Measurements from ENCODE around the gene DDX24.

Gene DDX24

DNA sequence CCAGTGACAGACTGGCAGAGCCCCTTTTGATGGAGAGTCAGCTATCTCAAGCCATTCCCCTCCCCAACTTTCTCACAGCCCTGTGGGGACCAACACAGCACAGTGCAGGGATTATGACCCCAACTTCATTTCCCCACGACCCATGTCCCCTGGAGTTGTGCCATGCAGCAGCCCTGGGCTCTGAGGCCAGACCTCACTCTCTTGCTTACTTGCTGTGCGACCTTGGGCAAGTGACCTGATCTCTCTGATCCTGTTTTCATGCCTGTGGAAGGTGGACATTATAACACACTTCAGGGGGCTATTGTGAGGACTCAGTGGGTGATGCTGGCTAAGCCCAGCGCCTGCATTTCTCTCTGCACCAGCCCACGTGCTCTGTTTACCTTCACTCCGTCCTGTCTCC is 40.8 kb downstream of the DDX24 start:
- H3K18ac ChIP-seq (ENCODE audit: low read depth in 1 of 2, low read length in 2 of 2), result no peak overlapping the region
- no peak overlapping the region for H3K4me3 ChIP-seq (ENCODE audit: insufficient read depth in 1 of 2, low read depth in 1 of 2, low read length in 2 of 2)
- no peak overlapping the region for H2BK15ac ChIP-seq (ENCODE audit: low read depth, poor library complexity, severe bottlenecking)
- H3K4me2 ChIP-seq (ENCODE audit: low read length, poor library complexity, severe bottlenecking), result no peak overlapping the region
- no peaks in the 10 kb centered on the region for H3K9me3 ChIP-seq (ENCODE audit: control insufficient read depth, low read length)
- 88% methylated on average over 5 of the region's 5 CpGs for WGBS
- H3K4me1 ChIP-seq (ENCODE audit: control insufficient read depth, insufficient read depth, low read depth, low read length), result peaks cover 6% of the 10 kb centered on the region
- H2BK5ac ChIP-seq (ENCODE audit: low read depth, low read length, poor library complexity, severe bottlenecking), result no peak overlapping the region
- H3K27ac ChIP-seq (ENCODE audit: low read length, poor library complexity, severe bottlenecking), result no peak overlapping the region
- no peak overlapping the region for H2AFZ ChIP-seq (ENCODE audit: low read depth, low read length)
- peaks cover 5% of the 10 kb centered on the region for H3K79me1 ChIP-seq (replicated peaks; ENCODE audit: low read length, poor library complexity, severe bottlenecking)
- DNase-seq, result no peak
- no peak overlapping the region for H3K23ac ChIP-seq (ENCODE audit: low read length in 2 of 2)
- no peak overlapping the region for H2AK5ac ChIP-seq (ENCODE audit: low read length, severe bottlenecking)
- no peak overlapping the region for H3K9ac ChIP-seq (ENCODE audit: low read length)
- no peak overlapping the region for H3K4ac ChIP-seq (ENCODE audit: low read depth in 1 of 2, low read length in 2 of 2)
- H2BK120ac ChIP-seq (ENCODE audit: low read depth, low read length), result no peak overlapping the region
- peaks cover 16 to 72% of the 10 kb centered on the region in 2 experiments for H3K36me3 ChIP-seq (ENCODE audit: control insufficient read depth in 1 of 2, insufficient read depth in 2 of 2, low read depth in 1 of 2, low read length in 2 of 2)
- H3K14ac ChIP-seq (ENCODE audit: low read length in 2 of 2), result no peak overlapping the region
- H4K8ac ChIP-seq (ENCODE audit: low read length), result no peak overlapping the region
- H3K27me3 ChIP-seq (ENCODE audit: control insufficient read depth in 1 of 2, insufficient read depth in 1 of 2, low read length in 2 of 2), result no peaks in the 10 kb centered on the region
- H4K91ac ChIP-seq (ENCODE audit: low read length), result no peak overlapping the region
- no peak overlapping the region for H2BK12ac ChIP-seq (ENCODE audit: low read length in 2 of 2)

DNA sequence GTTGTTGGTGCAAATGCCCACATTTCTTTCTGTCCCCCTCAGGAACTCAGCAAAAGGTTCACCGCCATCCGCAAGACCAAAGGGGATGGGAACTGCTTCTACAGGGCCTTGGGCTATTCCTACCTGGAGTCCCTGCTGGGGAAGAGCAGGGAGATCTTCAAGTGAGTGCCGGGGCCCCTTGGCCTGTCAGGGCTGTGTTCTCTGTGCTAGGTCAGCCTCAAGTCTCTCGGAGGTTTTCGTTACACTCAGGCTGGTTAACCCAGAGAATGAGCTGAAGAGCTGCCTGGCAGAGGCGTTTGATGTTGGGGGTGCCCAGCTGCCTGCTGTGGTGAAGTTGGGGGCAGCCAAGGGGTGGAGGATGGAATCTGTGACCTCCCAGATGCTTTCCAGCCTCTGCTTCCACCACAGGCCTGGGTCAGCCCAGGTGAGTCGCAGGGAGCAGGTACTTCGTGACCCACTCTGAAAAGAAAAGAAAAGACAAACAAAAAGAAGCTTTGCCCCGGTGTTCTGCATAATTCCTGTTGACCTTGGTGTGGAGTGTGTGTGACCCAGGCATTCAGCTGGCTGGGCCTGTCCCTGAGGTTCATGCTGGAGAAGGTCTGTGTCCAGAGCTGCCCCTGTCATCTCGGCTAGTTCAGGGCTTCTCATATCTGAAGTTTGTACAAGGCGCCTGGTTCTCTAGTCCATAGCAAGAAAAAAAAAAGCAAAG is 41.9 kb downstream of the DDX24 start:
- Histone ChIP-seq H3K4me2 (ENCODE audit: low read length, poor library complexity, severe bottlenecking) (no peak overlapping the region), H2AK5ac (ENCODE audit: low read length, severe bottlenecking) (no peak overlapping the region), H2BK12ac (ENCODE audit: low read length in 2 of 2) (no peak overlapping the region), H3K9me3 (ENCODE audit: control insufficient read depth, low read length) (peaks cover 5% of the 10 kb centered on the region), H2BK5ac (ENCODE audit: low read depth, low read length, poor library complexity, severe bottlenecking) (no peak overlapping the region), H3K4me1 (ENCODE audit: control insufficient read depth, insufficient read depth, low read depth, low read length) (peaks cover 6% of the 10 kb centered on the region), H3K4ac (ENCODE audit: low read depth in 1 of 2, low read length in 2 of 2) (no peak overlapping the region), H3K14ac (ENCODE audit: low read length in 2 of 2) (no peak overlapping the region), H3K27me3 (ENCODE audit: control insufficient read depth in 1 of 2, insufficient read depth in 1 of 2, low read length in 2 of 2) (no peaks in the 10 kb centered on the region), H2BK15ac (ENCODE audit: low read depth, poor library complexity, severe bottlenecking) (no peak overlapping the region), H2BK120ac (ENCODE audit: low read depth, low read length) (no peak overlapping the region), H3K36me3 (ENCODE audit: control insufficient read depth in 1 of 2, insufficient read depth in 2 of 2, low read depth in 1 of 2, low read length in 2 of 2) (peaks cover 4 to 65% of the 10 kb centered on the region in 2 experiments), H4K8ac (ENCODE audit: low read length) (no peak overlapping the region), H3K4me3 (ENCODE audit: insufficient read depth in 1 of 2, low read depth in 1 of 2, low read length in 2 of 2) (no peak overlapping the region), H3K23ac (ENCODE audit: low read length in 2 of 2) (no peak overlapping the region), H3K27ac (ENCODE audit: low read length, poor library complexity, severe bottlenecking) (no peak overlapping the region), H3K79me1 (replicated peaks; ENCODE audit: low read length, poor library complexity, severe bottlenecking) (peaks cover 13% of the 10 kb centered on the region), H3K18ac (ENCODE audit: low read depth in 1 of 2, low read length in 2 of 2) (no peak overlapping the region), H4K91ac (ENCODE audit: low read length) (no peak overlapping the region), H2AFZ (ENCODE audit: low read depth, low read length) (no peak overlapping the region), H3K9ac (ENCODE audit: low read length) (no peak overlapping the region)
- 91% methylated on average over 11 of the region's 11 CpGs for WGBS
- no peak for DNase-seq

DNA sequence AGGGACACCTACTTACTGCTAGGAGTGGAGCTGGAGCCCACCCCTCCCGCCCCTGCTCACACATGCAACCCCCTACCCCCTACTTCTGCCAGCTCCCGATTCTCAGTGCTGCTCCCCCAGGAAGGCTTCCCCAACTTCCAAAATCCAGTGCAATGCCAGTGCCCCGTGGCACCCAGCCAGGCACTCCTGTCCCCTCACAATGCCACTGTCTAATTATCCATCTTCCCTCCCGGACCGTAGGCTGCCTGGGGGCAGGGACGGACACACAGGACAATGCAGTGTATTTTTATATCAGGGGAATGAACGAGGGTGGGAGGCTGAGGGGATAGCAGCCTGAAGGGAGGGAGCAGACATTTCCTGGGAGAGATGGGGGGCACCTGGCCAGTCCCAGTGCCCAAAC is 42.5 kb downstream of the DDX24 start:
- H2BK12ac ChIP-seq (ENCODE audit: low read length in 2 of 2), result no peak overlapping the region
- no peak overlapping the region for H2AFZ ChIP-seq (ENCODE audit: low read depth, low read length)
- H3K27ac ChIP-seq (ENCODE audit: low read length, poor library complexity, severe bottlenecking), result no peak overlapping the region
- no peaks in the 10 kb centered on the region for H3K27me3 ChIP-seq (ENCODE audit: control insufficient read depth in 1 of 2, insufficient read depth in 1 of 2, low read length in 2 of 2)
- H4K8ac ChIP-seq (ENCODE audit: low read length), result no peak overlapping the region
- H3K4ac ChIP-seq (ENCODE audit: low read depth in 1 of 2, low read length in 2 of 2), result no peak overlapping the region
- H3K36me3 ChIP-seq (ENCODE audit: control insufficient read depth in 1 of 2, insufficient read depth in 2 of 2, low read depth in 1 of 2, low read length in 2 of 2), result peaks cover 0 to 60% of the 10 kb centered on the region in 2 experiments
- H3K14ac ChIP-seq (ENCODE audit: low read length in 2 of 2), result no peak overlapping the region
- H3K4me1 ChIP-seq (ENCODE audit: control insufficient read depth, insufficient read depth, low read depth, low read length), result peaks cover 6% of the 10 kb centered on the region
- no peak overlapping the region for H3K4me2 ChIP-seq (ENCODE audit: low read length, poor library complexity, severe bottlenecking)
- no peak overlapping the region for H2BK120ac ChIP-seq (ENCODE audit: low read depth, low read length)
- H3K4me3 ChIP-seq (ENCODE audit: insufficient read depth in 1 of 2, low read depth in 1 of 2, low read length in 2 of 2), result no peak overlapping the region
- H2BK5ac ChIP-seq (ENCODE audit: low read depth, low read length, poor library complexity, severe bottlenecking), result no peak overlapping the region
- peaks cover 5% of the 10 kb centered on the region for H3K9me3 ChIP-seq (ENCODE audit: control insufficient read depth, low read length)
- no peak overlapping the region for H2AK5ac ChIP-seq (ENCODE audit: low read length, severe bottlenecking)
- no peak overlapping the region for H4K91ac ChIP-seq (ENCODE audit: low read length)
- no peak for DNase-seq
- no peak overlapping the region for H3K23ac ChIP-seq (ENCODE audit: low read length in 2 of 2)
- peaks cover 15% of the 10 kb centered on the region for H3K79me1 ChIP-seq (replicated peaks; ENCODE audit: low read length, poor library complexity, severe bottlenecking)
- 77% methylated on average over 6 of the region's 7 CpGs for WGBS
- no peak overlapping the region for H3K9ac ChIP-seq (ENCODE audit: low read length)
- H3K18ac ChIP-seq (ENCODE audit: low read depth in 1 of 2, low read length in 2 of 2), result no peak overlapping the region
- no peak overlapping the region for H2BK15ac ChIP-seq (ENCODE audit: low read depth, poor library complexity, severe bottlenecking)

DNA sequence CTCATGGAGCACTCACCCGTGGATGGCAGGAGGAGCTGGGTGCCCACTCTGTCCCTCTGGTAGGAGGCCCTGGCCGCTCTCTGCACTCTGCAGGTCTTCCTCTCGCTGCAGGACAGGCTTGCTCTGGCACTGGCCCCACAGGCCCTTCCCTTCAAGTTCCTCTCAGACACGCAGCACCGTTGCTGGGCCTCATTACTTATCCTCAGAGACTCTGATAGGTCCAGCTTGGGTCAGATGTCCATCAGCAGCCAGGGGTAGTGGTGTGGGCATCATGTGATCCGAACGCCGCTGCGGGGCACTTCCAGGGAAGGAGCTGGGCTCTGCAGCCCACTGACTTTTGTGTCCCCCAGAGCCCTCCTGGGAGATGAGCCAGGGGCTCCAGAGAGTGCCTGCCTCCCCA is 43.0 kb downstream of the DDX24 start:
- no peak overlapping the region for H3K4me3 ChIP-seq (ENCODE audit: insufficient read depth in 1 of 2, low read depth in 1 of 2, low read length in 2 of 2)
- H3K23ac ChIP-seq (ENCODE audit: low read length in 2 of 2), result no peak overlapping the region
- no peaks in the 10 kb centered on the region for H3K27me3 ChIP-seq (ENCODE audit: control insufficient read depth in 1 of 2, insufficient read depth in 1 of 2, low read length in 2 of 2)
- H3K79me1 ChIP-seq (replicated peaks; ENCODE audit: low read length, poor library complexity, severe bottlenecking), result peaks cover 15% of the 10 kb centered on the region
- no peak overlapping the region for H3K14ac ChIP-seq (ENCODE audit: low read length in 2 of 2)
- H3K4me2 ChIP-seq (ENCODE audit: low read length, poor library complexity, severe bottlenecking), result no peak overlapping the region
- 88% methylated on average over 9 of the region's 9 CpGs for WGBS
- H2BK12ac ChIP-seq (ENCODE audit: low read length in 2 of 2), result no peak overlapping the region
- no peak overlapping the region for H4K8ac ChIP-seq (ENCODE audit: low read length)
- no peak overlapping the region for H4K91ac ChIP-seq (ENCODE audit: low read length)
- H3K4me1 ChIP-seq (ENCODE audit: control insufficient read depth, insufficient read depth, low read depth, low read length), result peaks cover 6% of the 10 kb centered on the region
- no peak overlapping the region for H3K27ac ChIP-seq (ENCODE audit: low read length, poor library complexity, severe bottlenecking)
- H3K9ac ChIP-seq (ENCODE audit: low read length), result no peak overlapping the region
- H2AFZ ChIP-seq (ENCODE audit: low read depth, low read length), result no peak overlapping the region
- peaks cover 5% of the 10 kb centered on the region for H3K9me3 ChIP-seq (ENCODE audit: control insufficient read depth, low read length)
- no peak for DNase-seq
- no peak overlapping the region for H2BK15ac ChIP-seq (ENCODE audit: low read depth, poor library complexity, severe bottlenecking)
- H3K36me3 ChIP-seq (ENCODE audit: control insufficient read depth in 1 of 2, insufficient read depth in 2 of 2, low read depth in 1 of 2, low read length in 2 of 2), result peaks cover 0 to 54% of the 10 kb centered on the region in 2 experiments
- H2BK5ac ChIP-seq (ENCODE audit: low read depth, low read length, poor library complexity, severe bottlenecking), result no peak overlapping the region
- H3K18ac ChIP-seq (ENCODE audit: low read depth in 1 of 2, low read length in 2 of 2), result no peak overlapping the region
- H2AK5ac ChIP-seq (ENCODE audit: low read length, severe bottlenecking), result no peak overlapping the region
- H3K4ac ChIP-seq (ENCODE audit: low read depth in 1 of 2, low read length in 2 of 2), result no peak overlapping the region
- no peak overlapping the region for H2BK120ac ChIP-seq (ENCODE audit: low read depth, low read length)
